Fibroblast of villous mesenchyme (primary cell): ENCODE results near the gene ABCA7. TPM values are rescaled to one million over a fixed set of nuclear protein-coding genes. Genes with fewer than 3 reads are reported as not detected.
A peak's percentile ranks its signal among the peaks of the same experiment; 100 is the strongest.

Experiments used
- DNase-seq: peaks from one replicate; pipeline ENCODE4 v3.0.0-alpha.2; 2010; ENCODE audit warnings: low read depth
- H3K4me3 ChIP-seq: 2 replicates; pipeline ENCODE4 v1.5.1; 2011; ENCODE audit warnings: low read depth, mild to moderate bottlenecking, low read length
- total RNA-seq: library from RNA; depleted of rRNA; stranded (reverse); fragments of >200 nt; gene quantifications from 2 replicates; pipeline ENCODE4 v1.2.3, GENCODE V29; 2012
- TF ChIP-seq, protein P1 (sequence below): IDR thresholded peaks from 2 replicates; pipeline ENCODE4 v1.5.1; 2012; ENCODE audit warnings: low read depth, mild to moderate bottlenecking, low read length; ENCODE audit not compliant: insufficient read depth

The ABCA7 gene
- total RNA-seq, 1 donor: 11.2 TPM

- TF ChIP-seq, protein P1, sequence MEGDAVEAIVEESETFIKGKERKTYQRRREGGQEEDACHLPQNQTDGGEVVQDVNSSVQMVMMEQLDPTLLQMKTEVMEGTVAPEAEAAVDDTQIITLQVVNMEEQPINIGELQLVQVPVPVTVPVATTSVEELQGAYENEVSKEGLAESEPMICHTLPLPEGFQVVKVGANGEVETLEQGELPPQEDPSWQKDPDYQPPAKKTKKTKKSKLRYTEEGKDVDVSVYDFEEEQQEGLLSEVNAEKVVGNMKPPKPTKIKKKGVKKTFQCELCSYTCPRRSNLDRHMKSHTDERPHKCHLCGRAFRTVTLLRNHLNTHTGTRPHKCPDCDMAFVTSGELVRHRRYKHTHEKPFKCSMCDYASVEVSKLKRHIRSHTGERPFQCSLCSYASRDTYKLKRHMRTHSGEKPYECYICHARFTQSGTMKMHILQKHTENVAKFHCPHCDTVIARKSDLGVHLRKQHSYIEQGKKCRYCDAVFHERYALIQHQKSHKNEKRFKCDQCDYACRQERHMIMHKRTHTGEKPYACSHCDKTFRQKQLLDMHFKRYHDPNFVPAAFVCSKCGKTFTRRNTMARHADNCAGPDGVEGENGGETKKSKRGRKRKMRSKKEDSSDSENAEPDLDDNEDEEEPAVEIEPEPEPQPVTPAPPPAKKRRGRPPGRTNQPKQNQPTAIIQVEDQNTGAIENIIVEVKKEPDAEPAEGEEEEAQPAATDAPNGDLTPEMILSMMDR: no peak
- peak; percentile 86 for DNase-seq
- no peak overlapping the region for H3K4me3 ChIP-seq
These were observed 30.6 kb upstream of the ABCA7 start for GRCh38 chr19:1009041-1009980.

DNA sequence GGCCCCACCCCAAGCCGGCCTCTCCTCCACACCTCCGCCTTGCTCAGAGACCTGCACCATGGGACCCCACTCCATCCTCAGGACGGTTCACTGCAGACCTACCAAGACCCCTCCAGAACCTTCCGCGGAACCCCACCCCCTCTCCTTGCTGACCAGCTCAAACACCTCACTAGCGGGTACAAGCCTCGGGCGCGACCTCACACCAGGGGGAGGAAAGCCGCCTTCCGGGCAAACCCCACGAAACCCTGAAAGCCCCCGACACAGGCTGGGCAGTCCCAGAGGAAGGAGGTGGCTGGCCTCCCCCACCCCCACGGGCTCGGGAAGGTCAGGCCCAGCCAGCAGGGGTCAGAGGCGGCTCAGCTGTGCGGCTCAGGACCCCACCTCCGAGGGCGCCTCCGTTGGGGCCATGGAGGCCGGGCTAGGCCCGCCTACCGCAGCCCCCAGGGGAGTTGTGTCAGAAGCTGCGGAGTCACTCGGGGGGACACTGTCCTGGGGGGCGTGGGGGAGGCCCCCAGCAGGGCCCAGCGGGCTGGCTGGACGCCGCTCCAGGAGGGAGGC, 29.8 kb upstream of the ABCA7 start:
- no peak overlapping the region for H3K4me3 ChIP-seq
- DNase-seq: no peak
- TF ChIP-seq, protein P1: no peak

GRCh38 chr19:1010586-1011510, 29.1 kb upstream of the ABCA7 start:
- no peak for DNase-seq
- TF ChIP-seq, protein P1: no peak
- H3K4me3 ChIP-seq: no peak overlapping the region

GRCh38 chr19:1011831-1012333, 28.0 kb upstream of the ABCA7 start:
- H3K4me3 ChIP-seq: no peak overlapping the region
- TF ChIP-seq, protein P1: no peak
- no peak for DNase-seq

DNA sequence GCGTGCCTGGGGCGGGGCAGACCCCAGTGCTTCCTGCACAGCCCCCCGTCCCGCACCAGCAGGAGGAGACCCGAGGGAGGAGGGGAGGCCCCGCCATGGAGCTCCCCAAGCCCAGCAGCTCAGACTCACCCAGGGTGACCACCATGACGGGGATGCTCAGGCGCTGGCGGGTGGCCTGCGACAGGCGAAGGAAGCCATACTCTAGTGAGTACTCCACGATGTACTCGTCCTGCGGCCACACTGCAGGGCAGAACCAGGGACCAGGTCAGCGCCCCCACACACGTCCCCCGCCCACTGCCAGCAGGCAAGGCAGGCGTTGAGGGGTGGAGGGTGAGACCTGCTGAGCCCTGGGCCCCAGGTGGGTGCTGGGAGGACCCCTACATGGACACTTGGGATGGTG, 27.6 kb upstream of the ABCA7 start:
- DNase-seq: no peak
- H3K4me3 ChIP-seq: no peak overlapping the region
- TF ChIP-seq, protein P1: no peak

- TF ChIP-seq, protein P1: no peak
- DNase-seq: no peak
- no peak overlapping the region for H3K4me3 ChIP-seq
These were observed 26.7 kb upstream of the ABCA7 start for GRCh38 chr19:1013218-1013617.
